ENCODE data around the gene EEFSEC.

DNA sequence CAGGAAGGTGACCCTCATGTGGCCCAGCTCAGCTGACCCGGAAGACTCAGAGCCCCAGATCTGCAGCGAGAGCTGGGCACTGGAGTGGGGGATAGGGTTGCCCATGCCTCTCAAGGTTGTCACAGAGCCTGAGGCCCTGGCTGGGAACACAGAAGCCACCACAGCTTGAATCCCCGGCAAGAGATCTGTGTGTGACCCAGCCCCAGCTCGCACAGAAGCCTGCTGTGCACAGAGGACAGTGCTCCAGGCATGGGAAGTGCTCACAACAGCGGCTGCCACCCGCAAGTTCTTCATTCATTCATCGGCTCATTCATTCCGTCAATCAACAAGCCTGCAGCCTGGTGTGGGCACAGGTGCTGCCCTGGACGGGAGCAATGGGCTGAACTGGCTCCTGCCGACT is 277.0 kb downstream of the EEFSEC start:
- TF ChIP-seq, protein P1, sequence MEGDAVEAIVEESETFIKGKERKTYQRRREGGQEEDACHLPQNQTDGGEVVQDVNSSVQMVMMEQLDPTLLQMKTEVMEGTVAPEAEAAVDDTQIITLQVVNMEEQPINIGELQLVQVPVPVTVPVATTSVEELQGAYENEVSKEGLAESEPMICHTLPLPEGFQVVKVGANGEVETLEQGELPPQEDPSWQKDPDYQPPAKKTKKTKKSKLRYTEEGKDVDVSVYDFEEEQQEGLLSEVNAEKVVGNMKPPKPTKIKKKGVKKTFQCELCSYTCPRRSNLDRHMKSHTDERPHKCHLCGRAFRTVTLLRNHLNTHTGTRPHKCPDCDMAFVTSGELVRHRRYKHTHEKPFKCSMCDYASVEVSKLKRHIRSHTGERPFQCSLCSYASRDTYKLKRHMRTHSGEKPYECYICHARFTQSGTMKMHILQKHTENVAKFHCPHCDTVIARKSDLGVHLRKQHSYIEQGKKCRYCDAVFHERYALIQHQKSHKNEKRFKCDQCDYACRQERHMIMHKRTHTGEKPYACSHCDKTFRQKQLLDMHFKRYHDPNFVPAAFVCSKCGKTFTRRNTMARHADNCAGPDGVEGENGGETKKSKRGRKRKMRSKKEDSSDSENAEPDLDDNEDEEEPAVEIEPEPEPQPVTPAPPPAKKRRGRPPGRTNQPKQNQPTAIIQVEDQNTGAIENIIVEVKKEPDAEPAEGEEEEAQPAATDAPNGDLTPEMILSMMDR (optimal IDR thresholded peaks at IDR 0.05 in 1 of 3, IDR thresholded peaks at IDR 0.05 in 1 of 3, conservative IDR thresholded peaks at IDR 0.05 in 1 of 3; ENCODE audit: extremely low read depth in 1 of 3, insufficient read depth in 2 of 3, low read length in 3 of 3), result no peak
- no peak for TF ChIP-seq EZH2 (IDR thresholded peaks at IDR 0.05; ENCODE audit: low read length)
